DND-41 (cell line): Measurements from ENCODE around the gene LLGL2.

Experiments used
- ATAC-seq: fragments of 200-7000 bp; cut with Tn5 transposase; 3 replicates; pipeline ENCODE4 v1.9.1; 2021; ENCODE audit warnings: low read depth; ENCODE audit not compliant: insufficient read depth
- DNase-seq: peaks from one replicate; pipeline ENCODE4 v3.0.0-alpha.2; 2020
- H2AFZ ChIP-seq: 2 replicates; pipeline ENCODE4 v1.6.0; 2012; ENCODE audit warnings: low read depth, low read length
- H3K27ac ChIP-seq: 2 replicates; pipeline ENCODE4 v1.5.1; 2012; ENCODE audit warnings: low read length, inconsistent platforms
- H3K27me3 ChIP-seq: fragments of 200-600 bp; sonication (generic); 2 replicates; pipeline ENCODE4 v1.6.0; 2012; ENCODE audit warnings: low read length, mild to moderate bottlenecking, inconsistent platforms; ENCODE audit not compliant: insufficient read depth, poor library complexity
- H3K36me3 ChIP-seq: 2 replicates; pipeline ENCODE4 v1.5.1; 2012; ENCODE audit warnings: low read length, inconsistent platforms; ENCODE audit not compliant: insufficient read depth
- H3K4me1 ChIP-seq: 2 replicates; pipeline ENCODE4 v1.5.1; 2012; ENCODE audit warnings: mild to moderate bottlenecking, low read length; ENCODE audit not compliant: insufficient read depth
- H3K4me2 ChIP-seq: 2 replicates; pipeline ENCODE4 v1.6.0; 2012; ENCODE audit warnings: mild to moderate bottlenecking, moderate library complexity, low read length, inconsistent platforms; ENCODE audit not compliant: insufficient read depth
- H3K4me3 ChIP-seq, 2 experiments: fragments of 200-600 bp in 1 of 2; shearing (Covaris generic) in 1 of 2; 2 replicates each; pipeline ENCODE4 v1.5.1; 2012 to 2016; ENCODE audit warnings: inconsistent platforms in 2 of 2, low read length in 2 of 2, mild to moderate bottlenecking in 2 of 2, low read depth in 1 of 2, moderate library complexity in 1 of 2
- H3K79me2 ChIP-seq: 2 replicates; pipeline ENCODE4 v1.6.0; 2012; ENCODE audit warnings: low read length, inconsistent platforms; ENCODE audit not compliant: insufficient read depth
- H3K9ac ChIP-seq: 2 replicates; pipeline ENCODE4 v1.6.0; 2012; ENCODE audit warnings: low read depth, mild to moderate bottlenecking, inconsistent platforms, low read length, moderate library complexity
- H3K9me3 ChIP-seq: 2 replicates; pipeline ENCODE4 v1.5.1; 2012; ENCODE audit warnings: low read length, moderate library complexity, mild to moderate bottlenecking, inconsistent platforms; ENCODE audit not compliant: insufficient read depth, severe bottlenecking
- H4K20me1 ChIP-seq: 2 replicates; pipeline ENCODE4 v1.6.0; 2012; ENCODE audit warnings: low read length; ENCODE audit not compliant: insufficient read depth
- CTCF ChIP-seq: IDR thresholded peaks from 2 replicates; pipeline ENCODE4 v1.5.1; 2012; ENCODE audit warnings: borderline replicate concordance, low read length, moderate library complexity, mild to moderate bottlenecking; ENCODE audit not compliant: poor library complexity, severe bottlenecking; ENCODE audit errors: extremely low read depth
- EZH2 ChIP-seq: IDR thresholded peaks from 3 replicates; pipeline ENCODE4 v1.6.1; 2012; ENCODE audit warnings: borderline replicate concordance, low read depth, mild to moderate bottlenecking, moderate library complexity, low read length, inconsistent platforms; ENCODE audit not compliant: severe bottlenecking

The LLGL2 gene

GRCh38 chr17:75530837-75531720, 5.6 kb downstream of the LLGL2 start:
- H3K4me3 ChIP-seq = no peak overlapping the region
- H3K4me2 ChIP-seq = no peak overlapping the region
- ATAC-seq (no peak), DNase-seq (no peak)
- TF ChIP-seq CTCF (no peak), EZH2 (no peak)
- H3K4me1 ChIP-seq = no peaks in the 10 kb centered on the region
- H4K20me1 ChIP-seq = no peaks in the 10 kb centered on the region; the same call in 1 of the 2 replicates
- no peak overlapping the region for H3K9ac ChIP-seq
- H3K36me3 ChIP-seq = no peaks in the 10 kb centered on the region
- no peaks in the 10 kb centered on the region for H3K27me3 ChIP-seq
- no peaks in the 10 kb centered on the region for H3K9me3 ChIP-seq
- no peak overlapping the region for H3K27ac ChIP-seq
- no peak overlapping the region for H2AFZ ChIP-seq
- no peaks in the 10 kb centered on the region for H3K79me2 ChIP-seq

- Histone ChIP-seq H3K27me3 (no peaks in the 10 kb centered on the region), H3K4me2 (no peak overlapping the region), H3K9me3 (no peaks in the 10 kb centered on the region), H3K4me3 (no peak overlapping the region), H3K27ac (no peak overlapping the region), H2AFZ (no peak overlapping the region), H3K4me1 (no peaks in the 10 kb centered on the region), H3K79me2 (no peaks in the 10 kb centered on the region), H3K36me3 (no peaks in the 10 kb centered on the region), H4K20me1 (no peaks in the 10 kb centered on the region), H3K9ac (no peak overlapping the region)
- no peak for TF ChIP-seq EZH2
- TF ChIP-seq CTCF = no peak
- ATAC-seq = no peak
- no peak for DNase-seq
Observed at GRCh38 chr17:75531721-75532072, 6.2 kb downstream of the LLGL2 start.

- Histone ChIP-seq H3K9ac (no peak overlapping the region), H3K36me3 (no peaks in the 10 kb centered on the region), H3K9me3 (no peaks in the 10 kb centered on the region), H4K20me1 (no peaks in the 10 kb centered on the region), H3K4me2 (no peak overlapping the region), H3K27ac (no peak overlapping the region), H2AFZ (no peak overlapping the region), H3K4me1 (no peaks in the 10 kb centered on the region), H3K79me2 (no peaks in the 10 kb centered on the region), H3K27me3 (no peaks in the 10 kb centered on the region), H3K4me3 (no peak overlapping the region)
- DNase-seq (no peak), ATAC-seq (no peak)
- TF ChIP-seq EZH2 = no peak
- TF ChIP-seq CTCF = no peak
Observed at GRCh38 chr17:75535119-75535537, 9.6 kb downstream of the LLGL2 start.
